RCC 7860 (cell line): ENCODE measurements around the gene ZBTB24.
A peak's percentile ranks its signal among the peaks of the same experiment; 100 is the strongest.
"Not testable (repeated sequence)": the region's sequence is repeated elsewhere in the genome, so short reads cannot be mapped to it uniquely, and the experiment has no call there.

Experiments used
- DNase-seq: peaks from one replicate; pipeline ENCODE4 v3.0.0-alpha.2; 2015; ENCODE audit warnings: low spot score
- FAIRE-seq: peaks from 2 replicates; lab custom pipeline; 2012; peaks lifted over from hg19 to GRCh38; lab: Jason Lieb, UNC

The ZBTB24 gene

DNA sequence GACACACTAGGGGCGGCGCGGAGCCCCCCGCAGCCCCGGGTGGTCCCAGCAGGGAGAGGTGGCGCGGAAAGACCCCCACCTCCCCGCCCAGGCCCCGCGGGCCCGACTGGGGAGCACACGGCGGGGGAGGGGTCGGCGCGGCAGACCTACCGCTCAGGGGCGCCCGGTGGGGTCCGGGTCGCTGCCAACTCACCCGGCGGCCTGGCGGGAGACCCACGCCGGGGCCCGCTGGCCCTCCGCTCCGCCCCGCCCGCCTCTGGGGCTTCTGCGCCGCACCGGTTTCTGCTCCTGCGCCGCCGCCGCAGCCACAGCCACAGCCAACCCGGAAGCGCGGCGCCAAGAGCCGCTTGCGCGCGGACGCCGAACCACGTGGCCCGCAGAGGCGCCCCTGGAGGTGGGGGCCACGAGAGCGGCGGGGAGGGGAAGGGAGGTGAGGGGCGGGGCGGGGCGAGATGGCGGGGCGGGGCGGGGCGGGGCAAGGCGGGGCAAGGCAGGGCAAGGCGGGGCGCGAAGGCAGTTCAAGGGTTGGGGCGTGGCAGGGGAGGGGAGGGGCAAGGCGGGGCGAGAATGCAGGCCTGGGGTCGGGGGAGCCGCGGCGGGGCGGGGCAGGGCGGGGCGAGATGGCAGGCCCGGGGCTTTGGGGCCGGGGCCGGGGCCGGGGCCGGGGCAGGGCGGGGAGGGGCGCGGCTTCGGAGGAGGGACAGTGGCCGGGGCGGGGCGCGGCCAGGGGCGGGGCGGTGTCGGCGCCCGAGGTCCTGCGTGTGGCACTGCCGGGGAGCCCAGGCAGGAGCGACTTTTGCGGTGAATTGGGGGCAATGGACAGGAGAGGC, at the start of gene ZBTB24:
ZBTB24 (minus strand) TSS at position 315 of the 830 bp plus-strand sequence. CDS start 1,193 bp downstream, outside the sequence.
- no peak for FAIRE-seq
- peak; percentile 71 for DNase-seq

DNA sequence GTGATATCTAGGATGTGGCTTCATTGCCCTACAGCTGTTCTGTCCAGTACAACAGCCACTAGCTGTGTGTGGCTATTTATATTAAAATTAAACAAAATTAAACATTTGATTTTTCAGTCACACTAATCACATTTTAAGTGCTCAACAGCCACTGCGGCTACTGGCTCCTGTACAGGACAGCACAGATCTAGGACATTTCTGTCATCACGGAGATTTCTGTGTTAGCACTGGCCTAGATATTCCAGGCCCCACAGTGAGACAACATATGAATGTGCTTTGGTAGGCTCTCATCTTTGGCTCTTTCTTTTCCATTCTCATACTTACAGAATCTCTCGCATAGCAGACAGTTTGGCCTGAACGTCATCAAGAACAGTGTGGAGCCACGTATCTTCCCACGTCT, 48.4 kb upstream of the ZBTB24 start:
- FAIRE-seq (no peak), DNase-seq (no peak)

DNA sequence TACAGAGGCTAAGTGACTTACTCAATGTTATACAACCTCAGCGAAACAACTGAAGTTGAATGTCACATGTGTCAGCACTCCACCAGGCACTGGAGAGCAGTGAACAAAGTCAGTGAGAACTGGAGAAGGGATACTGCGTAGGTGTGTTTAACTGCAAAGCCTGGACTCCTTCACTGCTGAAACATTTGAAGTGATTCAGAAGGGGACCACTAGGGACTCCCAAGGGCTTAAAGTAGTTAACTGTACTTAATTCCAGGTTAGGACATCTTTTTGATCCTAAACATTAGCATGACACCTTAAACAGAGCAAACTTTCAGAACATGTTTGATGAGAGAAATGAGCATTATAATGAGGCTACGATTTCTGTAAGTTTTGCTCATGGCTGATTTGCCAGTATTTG, 45.0 kb upstream of the ZBTB24 start:
- DNase-seq: no peak
- FAIRE-seq: no peak

DNA sequence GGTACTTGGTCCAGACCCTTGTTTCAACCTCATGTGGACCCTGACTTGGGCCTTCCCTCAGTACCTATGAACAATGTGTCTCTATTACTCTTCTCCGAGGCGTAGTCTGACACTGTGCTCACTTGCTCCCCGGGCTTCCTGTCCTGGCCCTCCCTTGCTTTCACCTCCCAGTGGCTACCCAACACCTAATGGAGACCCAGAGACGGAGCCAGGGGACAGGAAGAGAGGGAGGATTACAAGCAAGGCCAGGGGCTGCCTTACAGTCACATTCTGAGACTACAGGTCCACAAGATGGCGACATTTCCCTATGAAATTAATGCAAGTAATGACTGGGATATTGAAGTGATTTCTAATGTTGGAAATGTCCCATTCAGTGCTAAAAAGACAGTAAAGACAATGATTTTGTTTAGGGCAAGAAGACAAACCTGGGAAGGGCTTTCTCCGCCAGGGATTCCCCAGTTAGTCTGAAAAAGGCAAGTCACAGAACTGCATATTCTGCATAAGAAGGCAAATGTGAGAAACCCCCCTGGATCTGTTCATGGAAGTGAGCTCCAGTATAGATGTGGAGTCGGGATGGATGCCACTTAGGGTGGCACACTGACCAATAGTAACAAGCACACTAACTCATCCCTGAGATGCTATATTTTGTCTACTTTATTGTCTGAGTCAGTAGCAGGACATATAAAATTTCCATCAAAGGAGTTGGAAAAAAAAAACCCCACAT, 44.0 kb upstream of the ZBTB24 start:
- FAIRE-seq (no peak), DNase-seq (peak; percentile 37)

DNA sequence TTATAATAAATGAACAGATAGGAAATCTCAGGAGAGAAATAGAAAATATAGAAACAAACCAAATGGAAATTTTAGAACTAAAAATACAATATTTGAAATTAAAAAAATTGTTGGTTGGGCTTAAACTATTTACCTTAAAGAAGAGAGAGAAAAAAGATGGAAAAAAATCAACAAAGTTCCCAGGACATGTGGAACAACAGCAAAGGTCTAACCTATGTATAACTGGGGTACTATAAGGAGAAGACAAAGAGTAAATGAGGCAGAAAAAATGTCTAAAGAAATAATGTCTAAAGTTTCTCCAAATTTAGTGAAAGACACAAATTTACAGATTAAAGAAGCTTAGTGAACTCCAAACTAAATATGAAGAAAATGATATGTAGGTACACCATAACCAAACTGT, 41.1 kb upstream of the ZBTB24 start:
- no peak for FAIRE-seq
- DNase-seq: no peak

DNA sequence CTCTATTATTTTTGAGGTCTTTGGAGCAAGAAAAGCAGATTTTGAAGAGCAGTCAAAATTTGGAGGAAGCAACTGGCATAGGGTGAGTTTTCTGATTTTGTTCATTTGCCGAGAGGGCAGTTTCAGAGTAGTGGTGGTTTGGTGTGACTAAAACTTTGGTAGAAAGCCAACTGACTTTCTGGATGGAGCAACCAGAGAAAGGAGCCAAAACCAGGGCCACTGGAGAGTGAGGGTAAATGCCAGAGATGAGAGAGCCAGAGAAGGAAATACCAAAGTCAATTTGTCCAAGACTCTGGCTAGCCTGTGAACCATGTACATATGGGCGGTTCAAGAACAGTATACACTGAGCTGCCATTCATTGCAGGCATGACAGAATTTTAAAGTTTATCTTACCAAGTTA, 40.5 kb upstream of the ZBTB24 start:
- FAIRE-seq (no peak), DNase-seq (no peak)

DNA sequence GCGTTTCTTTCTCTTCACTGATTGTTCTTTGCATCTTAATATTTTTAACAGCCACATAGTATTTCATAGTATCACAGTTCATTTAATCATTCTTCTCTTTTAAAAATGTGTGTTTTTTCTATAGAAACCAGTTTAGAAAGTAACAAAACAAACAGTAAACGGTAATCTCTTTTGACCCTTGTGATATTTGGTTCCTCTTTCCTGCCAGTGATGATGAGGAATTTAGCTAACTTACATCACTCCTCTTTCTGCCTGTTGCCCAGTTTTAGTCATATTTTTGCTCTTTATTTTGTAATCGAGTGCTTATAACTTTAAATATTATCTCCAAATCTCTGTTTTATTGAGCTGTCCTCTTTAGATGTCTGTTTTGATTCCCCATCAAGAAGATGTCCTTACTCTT, 38.1 kb upstream of the ZBTB24 start:
- FAIRE-seq (no peak), DNase-seq (no peak)

DNA sequence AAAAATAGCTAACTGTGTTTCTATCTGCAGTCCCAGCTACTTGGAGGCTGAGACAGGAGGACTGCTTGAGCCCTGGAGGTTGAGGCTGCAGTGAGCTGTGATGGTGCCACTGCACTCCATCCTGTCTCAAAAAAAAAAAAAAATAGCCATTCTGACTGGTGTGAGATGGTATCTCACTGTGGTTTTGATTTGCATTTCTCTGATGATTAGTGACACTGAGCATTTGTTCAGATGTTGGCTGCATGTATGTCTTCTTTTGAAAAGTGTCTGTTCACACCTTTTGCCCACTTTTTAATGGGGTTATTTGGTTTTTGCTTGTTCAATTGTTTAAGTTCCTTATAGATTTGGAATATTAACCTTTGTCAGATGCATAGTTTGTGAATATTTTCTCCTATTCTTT, 36.6 kb upstream of the ZBTB24 start:
- not testable (repeated sequence) for FAIRE-seq, DNase-seq

DNA sequence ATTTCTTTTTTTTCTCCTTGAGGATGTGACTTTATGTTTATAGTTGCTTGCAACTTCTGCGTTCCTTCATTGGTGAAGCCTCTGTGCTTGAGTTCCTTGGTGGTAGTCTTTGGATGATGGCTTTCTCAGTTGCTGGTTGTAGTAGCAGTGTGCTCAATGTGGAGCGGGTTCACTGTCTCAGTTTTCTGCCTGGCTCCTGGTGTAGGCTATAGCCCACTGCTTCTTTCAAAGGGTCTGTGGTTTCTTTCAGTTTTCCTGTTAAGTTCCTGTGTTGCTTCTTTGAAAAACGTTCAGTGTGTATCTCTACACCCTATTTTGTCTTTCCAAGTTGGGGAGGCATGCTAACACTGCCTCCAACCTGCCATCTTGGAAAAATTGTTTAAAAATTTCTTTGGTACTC, 33.9 kb upstream of the ZBTB24 start:
- DNase-seq: no peak
- no peak for FAIRE-seq

DNA sequence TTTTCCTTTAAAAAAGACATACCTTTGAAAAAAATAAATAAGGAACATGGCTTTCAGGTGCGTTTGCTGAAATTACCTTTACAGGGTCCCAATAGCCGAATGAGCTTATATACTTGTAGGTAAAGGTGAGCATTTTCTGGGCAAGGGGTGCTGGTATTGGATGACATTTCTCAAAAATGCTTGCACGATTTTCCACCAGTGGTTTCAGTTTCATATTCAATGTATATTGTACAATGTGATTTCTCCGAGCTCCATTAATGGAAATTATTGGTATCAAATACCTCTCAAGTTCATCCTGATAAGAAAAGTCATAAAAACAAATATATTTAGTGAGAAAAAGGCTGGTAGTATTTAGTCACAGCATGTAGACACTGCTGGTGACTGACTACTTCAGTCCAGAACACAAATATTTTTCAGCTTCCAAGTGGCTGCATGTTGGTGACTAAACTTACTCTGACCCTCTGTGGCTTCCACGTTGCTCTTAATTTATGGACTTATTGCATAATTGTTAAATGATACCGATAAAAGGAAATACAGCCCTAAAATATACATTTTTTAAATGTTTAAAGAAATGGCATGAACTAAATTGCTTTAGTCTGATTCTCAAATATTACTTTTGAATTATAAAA, 32.9 kb upstream of the ZBTB24 start:
- no peak for FAIRE-seq
- DNase-seq: no peak

DNA sequence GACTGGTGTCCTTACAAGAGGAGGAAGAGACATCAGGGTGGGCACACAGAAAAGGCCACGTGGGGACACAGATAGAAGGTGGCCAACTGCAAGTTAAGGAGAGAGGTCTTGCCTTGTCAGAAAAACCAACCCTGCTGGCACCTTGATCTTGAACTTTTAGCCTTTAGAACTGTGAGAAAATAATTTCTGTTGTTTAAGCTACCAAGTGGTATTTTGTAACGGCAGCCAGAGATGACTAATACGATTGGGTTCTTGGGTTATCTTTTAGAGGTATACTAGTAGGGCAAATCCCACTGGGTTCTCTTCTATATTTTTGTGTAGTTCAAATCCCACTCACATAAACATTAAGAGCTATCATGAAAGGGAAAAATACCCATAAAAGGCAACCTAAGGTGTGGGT, 31.9 kb upstream of the ZBTB24 start:
- no peak for FAIRE-seq
- no peak for DNase-seq

DNA sequence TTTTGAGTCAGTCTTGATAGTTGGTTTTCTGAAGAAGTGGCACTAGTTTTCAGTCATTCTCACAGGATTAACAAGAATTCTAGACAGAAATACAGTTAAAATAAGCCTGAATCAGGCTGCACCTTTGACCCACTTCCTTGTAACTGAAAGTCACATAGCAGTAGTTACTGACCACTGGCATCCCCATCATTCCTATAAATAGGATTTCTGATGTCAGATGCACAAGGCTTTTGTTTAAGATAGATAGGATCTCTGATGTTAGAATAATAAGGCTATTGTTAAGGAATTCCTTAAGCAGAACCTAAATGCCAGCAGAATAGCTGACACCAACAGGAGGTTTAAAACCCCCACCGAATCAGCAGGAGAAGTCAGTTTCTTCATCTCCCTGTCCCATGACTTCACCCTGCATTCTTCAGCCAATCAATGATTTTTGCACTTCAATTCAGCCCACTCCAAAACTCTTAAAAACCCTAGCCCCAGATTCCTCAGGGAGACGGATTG, 30.6 kb upstream of the ZBTB24 start:
- FAIRE-seq: no peak
- DNase-seq: peak; percentile 53

DNA sequence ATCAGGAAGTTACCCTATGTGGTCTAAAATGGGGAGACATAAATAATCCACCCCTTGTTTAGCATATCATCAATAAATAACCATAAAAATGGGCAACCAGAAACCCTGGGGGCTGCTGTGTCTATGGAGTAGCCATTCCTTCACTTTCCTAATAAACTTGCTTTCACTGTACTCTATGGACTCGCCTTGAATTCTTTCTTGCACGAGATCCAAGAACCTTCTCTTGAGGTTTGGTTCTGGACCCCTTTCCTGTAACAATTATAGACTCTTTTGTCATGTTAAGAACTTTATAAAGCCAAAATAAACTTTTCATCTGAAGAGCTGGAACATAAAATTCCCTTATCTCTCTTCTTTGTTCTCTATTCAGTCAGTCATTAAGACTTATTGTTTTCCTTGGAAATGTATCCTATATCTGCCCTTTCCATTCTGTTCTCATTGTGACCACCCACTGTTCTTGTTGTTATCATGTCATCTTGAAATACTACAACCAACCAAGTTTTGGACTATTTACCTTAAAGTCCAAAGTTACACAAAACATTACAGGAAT, 29.3 kb upstream of the ZBTB24 start:
- no peak for DNase-seq
- FAIRE-seq: no peak

DNA sequence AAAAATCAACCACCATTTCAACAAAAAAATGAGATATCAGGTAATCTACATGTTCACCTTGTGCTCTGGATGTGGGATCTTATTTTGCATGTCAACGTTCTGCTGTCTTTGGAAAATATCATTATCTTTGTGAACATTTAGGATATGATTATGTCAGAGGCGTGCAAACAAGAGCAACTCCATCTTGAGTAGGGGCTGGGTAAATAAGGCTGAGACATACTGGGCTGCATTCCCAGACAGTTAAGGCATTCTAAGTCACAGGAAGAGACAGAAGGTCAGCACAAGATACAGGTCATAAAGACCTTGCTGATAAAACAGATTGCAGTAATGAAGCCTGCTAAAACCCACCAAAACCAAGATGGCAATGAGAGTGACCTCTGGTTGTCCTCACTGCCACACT, 28.8 kb upstream of the ZBTB24 start:
- DNase-seq: no peak
- FAIRE-seq: no peak

DNA sequence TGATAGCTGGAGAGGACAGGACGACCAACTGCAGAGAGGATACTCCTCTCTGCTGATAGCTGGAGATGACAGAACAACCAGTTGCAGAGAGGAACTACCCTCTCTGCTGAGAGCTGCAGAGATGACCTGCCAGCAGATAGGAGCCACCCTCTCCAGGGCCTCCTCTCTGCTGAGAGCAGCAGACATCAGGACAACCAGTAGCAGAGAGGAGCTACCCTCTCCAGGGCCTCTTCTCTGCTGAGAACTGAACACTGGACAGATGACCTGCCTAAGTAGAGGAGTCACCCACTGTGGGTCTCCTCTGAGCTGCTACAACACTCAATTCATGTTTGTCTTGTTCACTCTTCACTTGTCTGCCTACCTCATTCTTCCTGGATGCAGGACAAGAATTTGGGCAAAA, 27.3 kb upstream of the ZBTB24 start:
- DNase-seq (no peak), FAIRE-seq (no peak)

DNA sequence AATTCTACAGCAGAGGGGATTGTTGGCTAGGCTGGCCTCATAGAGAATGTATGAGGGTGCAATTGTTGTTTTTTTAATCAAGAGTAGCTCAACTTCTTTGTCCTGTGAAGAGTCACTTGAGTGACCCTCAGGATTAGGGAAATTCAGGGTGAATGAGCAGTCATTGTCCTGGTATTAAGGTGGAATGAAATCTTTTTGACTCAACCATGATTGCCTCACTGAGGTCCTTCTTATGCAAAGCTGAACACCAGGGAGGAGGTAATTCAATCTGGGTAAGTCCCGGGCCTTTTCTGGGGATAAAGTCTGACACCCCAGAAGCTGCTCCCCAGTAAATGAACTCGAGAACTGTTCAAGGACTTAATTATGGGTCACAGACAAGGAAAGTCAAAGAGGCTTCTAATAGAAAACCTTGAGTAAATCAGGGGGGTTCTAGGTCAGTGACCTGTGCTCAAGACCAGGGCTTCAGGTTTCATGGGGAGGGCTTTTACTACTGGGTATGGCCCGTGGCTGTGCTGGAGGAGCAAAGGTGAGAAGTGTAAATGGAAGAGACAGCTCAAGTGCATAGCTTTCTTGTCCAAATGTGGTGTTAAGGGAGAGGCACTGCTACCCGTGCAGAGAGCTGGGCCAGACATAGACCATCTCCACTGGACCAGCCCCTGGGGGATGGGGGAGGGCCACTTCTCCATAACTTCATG, 25.3 kb upstream of the ZBTB24 start:
- FAIRE-seq (no peak), DNase-seq (no peak)

DNA sequence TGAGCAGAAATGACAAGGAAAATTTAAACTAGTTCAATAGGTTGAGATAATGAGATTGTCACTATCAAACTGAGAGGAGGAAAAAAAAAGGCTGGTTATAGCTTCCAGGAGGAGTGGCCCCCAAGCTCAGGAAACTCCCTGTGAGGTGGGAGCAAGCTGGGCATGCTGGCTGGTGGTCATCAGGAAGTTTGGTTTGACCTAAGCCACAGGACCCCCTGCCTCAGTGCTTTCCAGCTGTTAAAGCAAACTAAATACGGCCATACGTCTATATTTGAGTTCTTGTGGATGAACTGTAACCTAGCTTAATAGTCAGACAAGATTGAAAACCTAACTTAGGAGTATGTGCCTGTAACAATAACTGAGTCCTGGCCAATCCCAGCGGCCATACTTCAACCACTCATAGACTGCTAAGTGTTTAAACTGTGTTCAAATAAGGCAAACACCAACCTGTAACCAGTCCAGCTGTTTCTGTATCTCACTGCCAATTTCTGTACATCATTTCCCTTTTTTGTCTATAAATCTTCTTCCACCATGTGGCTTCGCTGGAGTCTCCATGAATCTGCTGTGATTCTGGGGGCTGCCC, 24.6 kb upstream of the ZBTB24 start:
- FAIRE-seq (no peak), DNase-seq (no peak)

DNA sequence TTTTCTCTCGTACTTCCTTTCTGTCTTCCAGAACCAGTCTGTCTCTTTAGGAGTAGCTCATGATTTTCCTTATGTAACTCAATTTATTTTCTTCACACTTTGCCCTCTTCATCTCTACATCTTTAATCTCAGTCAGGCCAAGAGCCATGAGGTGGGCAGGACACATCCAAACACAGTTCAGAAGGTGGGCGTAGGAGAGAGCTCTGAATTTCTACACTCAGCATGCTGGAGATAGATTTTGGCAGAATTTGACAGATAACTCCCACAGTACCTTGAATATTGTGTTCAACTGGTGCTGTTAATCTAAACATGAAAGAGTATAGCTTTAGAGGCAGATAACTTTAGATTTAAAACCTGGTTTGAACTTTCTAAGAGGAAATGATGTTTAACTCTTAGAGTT, 23.8 kb upstream of the ZBTB24 start:
- FAIRE-seq: no peak

DNA sequence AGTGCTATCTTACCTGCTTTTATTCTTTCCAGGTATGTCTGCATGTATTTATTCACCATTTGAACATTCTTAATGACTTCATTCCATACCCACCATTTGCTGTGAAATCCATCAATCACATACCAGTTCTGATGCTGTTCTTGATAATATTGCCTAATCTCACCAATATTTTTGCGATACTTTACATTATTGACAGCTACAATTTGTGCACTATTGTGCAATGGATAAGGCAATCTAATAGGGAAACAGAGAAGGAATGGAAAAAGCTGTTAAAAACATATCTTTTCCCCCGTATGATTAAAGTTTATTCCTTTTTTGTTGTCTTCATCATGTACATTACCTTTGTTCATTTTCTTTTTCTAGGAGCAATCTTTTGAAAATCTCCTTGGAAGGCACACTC, 23.3 kb upstream of the ZBTB24 start:
- no peak for FAIRE-seq
- no peak for DNase-seq

More for the DNA sequence above, 23.8 kb upstream of the ZBTB24 start:
- DNase-seq: no peak
